DMS153 treated with DMSO at 0.1 percent for 48 hours (cell line): ENCODE measurements around the gene ADAD2.
A peak's percentile ranks its signal among the peaks of the same experiment; 100 is the strongest.

Experiments used
- DNase-seq: peaks from one replicate; lab custom pipeline; 2025; ENCODE audit not compliant: unreplicated experiment; lab: John Stamatoyannopoulos, UW

ADAD2 gene

GRCh38 chr16:84190731-84191388 is at the start of gene ADAD2:
TSS of gene ADAD2 (plus strand) at chr16:84191157. CDS start at chr16:84191231, 74 bp downstream.
- no peak for DNase-seq

- DNase-seq, result no peak
Measured at GRCh38 chr16:84143081-84143480, 47.9 kb upstream of the ADAD2 start.

- DNase-seq, result no peak
Measured at GRCh38 chr16:84143784-84144199, 47.2 kb upstream of the ADAD2 start.

GRCh38 chr16:84144209-84144858 is 46.6 kb upstream of the ADAD2 start:
- no peak for DNase-seq

- DNase-seq, result peak; percentile 50
Measured at GRCh38 chr16:84144859-84145639, 45.9 kb upstream of the ADAD2 start, which contains the start of the genes DNAAF1 and HSDL1. TSS of gene DNAAF1 (plus strand) at chr16:84145308. CDS start at chr16:84145441, 133 bp downstream. TSS of gene HSDL1 (minus strand) at chr16:84145177. CDS start at chr16:84131321, 13,856 bp downstream.

- DNase-seq, result no peak
Measured at GRCh38 chr16:84150926-84151325, 40.0 kb upstream of the ADAD2 start.

- no peak for DNase-seq
Measured at GRCh38 chr16:84153660-84154214, 37.2 kb upstream of the ADAD2 start.

- no peak for DNase-seq
Measured at GRCh38 chr16:84155226-84155625, 35.7 kb upstream of the ADAD2 start.

- DNase-seq, result no peak
Measured at GRCh38 chr16:84155771-84156170, 35.2 kb upstream of the ADAD2 start.

- no peak for DNase-seq
Measured at GRCh38 chr16:84156342-84156784, 34.6 kb upstream of the ADAD2 start.

- DNase-seq, result no peak
Measured at GRCh38 chr16:84159007-84159406, 31.9 kb upstream of the ADAD2 start.

GRCh38 chr16:84159800-84160199 is 31.2 kb upstream of the ADAD2 start:
- DNase-seq, result no peak

- DNase-seq, result no peak
Measured at GRCh38 chr16:84161037-84161436, 29.9 kb upstream of the ADAD2 start.

- DNase-seq, result no peak
Measured at GRCh38 chr16:84161801-84162200, 29.2 kb upstream of the ADAD2 start.

GRCh38 chr16:84165746-84166145 is 25.2 kb upstream of the ADAD2 start:
- DNase-seq, result no peak

- no peak for DNase-seq
Measured at GRCh38 chr16:84166796-84167695, 23.9 kb upstream of the ADAD2 start.

- no peak for DNase-seq
Measured at GRCh38 chr16:84169765-84170310, 21.1 kb upstream of the ADAD2 start.

- no peak for DNase-seq
Measured at GRCh38 chr16:84174396-84174795, 16.6 kb upstream of the ADAD2 start.

- DNase-seq, result peak; percentile 47
Measured at GRCh38 chr16:84175350-84176081, 15.4 kb upstream of the ADAD2 start.
